ENCODE results near the gene MAGI3.
A peak's percentile ranks its signal among the peaks of the same experiment; 100 is the strongest.

Gene MAGI3

DNA sequence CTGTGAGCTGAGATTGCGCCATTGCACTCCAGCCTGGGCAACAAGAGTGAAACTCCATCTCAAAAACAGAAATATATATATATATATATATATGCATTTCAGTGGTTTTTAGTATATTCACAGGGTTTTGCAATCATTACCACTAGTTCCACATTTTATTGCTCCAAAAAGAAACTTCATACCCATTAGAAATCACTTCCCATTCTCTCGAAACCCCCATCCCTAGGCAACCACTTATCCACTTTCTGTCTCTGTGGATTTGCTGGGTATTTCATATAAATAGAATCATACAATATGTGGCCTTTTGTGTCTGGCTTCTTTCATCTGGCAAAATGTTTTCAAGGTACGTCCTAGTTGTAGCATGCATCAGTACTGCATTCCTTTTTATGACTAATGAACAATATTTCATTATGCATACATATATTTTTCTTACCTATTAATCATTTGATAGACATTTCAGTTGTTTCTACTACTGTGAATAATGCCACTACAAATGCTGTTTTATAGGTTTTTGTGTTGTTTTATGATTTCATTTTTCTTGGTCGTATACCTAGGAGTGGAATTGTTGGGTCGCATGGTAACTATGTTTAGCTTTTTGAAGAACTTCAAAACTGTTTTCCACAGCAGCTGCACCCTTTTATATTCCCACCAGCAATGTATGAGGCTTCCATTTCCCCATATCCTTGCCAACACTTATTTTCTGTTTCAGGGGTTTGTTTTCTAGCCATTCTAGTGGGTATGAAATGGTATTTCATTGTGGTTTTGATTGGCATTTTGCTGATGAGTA is 273.0 kb downstream of the MAGI3 start:
- no peak for DNase-seq

DNA sequence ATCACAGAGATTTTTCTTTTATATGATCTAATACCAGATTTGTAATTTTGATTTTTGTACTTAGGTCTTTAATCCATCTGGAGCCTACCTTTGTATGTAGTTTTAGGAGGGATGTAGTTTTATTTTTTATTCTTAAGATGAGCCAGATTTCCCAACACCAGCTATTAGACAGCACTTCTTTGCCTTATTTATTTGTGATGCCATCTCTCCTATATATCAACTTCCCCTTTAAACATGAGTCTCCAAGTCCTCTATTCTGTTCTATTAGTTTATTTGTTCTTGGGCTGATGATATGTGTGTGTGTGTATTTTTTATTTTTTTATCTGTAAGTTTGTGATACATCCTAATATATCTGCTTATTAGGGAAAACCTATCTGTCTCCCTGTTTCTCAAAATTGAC is 274.8 kb downstream of the MAGI3 start:
- DNase-seq = no peak

DNA sequence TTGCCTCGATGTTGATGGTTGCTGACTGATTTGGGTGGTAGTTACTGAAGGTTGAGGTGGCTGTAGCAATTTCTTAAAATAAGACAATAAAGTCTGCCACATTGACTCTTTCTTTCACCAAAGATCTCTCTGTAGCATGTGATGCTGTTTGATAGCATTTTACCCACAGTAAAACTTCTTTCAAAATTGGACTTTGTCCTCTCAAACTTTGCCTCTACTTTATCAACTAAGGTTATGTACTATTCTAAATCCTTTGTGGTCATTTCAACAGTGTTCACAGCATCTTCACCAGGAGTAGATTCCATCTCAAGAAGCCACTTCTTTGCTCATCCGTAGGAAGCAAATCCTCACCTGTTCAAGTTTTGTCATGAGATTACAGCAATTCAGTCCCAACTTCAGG is 275.8 kb downstream of the MAGI3 start:
- DNase-seq = no peak

DNA sequence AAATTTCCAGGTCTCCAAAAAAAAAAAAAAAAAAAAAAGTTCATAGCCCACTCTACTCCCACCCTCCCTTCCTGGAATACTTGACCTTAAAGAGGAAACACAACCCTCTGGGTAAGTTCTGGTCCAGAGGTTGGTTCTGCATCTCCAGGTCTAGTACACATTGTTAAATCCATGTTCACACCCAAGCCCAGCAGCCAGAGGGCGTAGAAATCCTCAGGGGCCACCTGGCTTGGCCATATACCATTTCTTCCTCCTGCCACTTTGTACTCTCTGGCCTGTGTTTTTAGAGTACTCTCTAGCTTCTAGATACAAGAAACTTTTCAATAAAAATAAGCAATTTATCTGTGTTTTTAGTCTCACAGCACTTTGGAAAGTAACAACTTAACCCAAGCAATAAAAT is 279.7 kb downstream of the MAGI3 start:
- no peak for DNase-seq

DNA sequence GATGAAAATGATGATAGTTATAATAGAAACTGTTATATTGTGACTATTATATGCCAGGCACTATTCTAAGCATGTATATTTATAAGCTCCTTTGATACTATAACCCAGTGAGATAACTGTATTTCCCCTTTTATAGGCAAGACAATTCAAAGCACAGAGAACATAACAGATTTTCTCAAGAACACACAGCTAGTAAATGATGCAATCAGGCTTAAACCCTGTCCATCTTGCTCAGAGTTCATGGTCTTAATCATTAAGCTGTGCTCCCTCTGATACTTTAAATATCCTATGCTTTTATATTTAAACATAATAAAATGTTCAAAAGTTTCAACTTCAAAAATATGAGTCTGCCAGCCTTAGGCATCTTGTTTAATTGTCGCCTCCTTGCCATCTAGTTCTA is 280.3 kb downstream of the MAGI3 start:
- no peak for DNase-seq

DNA sequence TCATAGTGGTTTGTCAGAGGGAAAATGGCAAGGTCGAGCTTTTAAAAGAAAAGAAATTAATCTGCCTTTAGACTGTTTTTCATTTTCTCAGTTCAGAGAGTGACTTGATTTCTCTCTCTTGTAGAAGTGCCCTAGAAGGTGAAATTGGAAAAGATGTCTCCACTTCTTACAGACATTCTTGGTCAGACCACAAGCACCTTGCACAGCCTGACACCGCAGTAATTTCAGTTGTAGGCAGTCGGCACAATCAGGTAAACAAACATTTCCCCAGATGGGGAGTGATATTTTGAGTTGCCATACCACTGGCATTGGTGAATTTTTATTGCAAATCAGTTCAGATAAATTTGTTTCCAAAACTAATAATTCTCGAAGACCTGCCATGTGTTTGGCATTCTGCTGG is 282.2 kb downstream of the MAGI3 start:
- DNase-seq = no peak

DNA sequence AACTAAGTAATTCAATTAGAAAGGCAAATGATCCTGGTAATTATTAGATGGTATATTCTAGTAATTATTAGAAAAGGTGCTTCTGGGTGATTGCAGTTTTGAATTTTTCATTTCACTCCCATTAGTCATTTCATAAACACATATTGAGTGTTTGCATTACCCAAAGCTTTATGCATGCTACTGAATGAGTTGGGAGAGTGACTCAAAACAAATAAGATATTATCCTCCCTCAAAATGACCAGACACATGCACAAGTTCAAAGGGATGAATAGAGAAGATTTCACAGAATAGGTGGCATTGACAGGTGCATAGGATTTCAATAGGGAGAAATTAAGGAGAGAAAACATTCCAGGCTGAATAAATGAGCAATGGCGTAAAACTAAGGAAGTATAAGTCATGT is 284.3 kb downstream of the MAGI3 start:
- DNase-seq = no peak

DNA sequence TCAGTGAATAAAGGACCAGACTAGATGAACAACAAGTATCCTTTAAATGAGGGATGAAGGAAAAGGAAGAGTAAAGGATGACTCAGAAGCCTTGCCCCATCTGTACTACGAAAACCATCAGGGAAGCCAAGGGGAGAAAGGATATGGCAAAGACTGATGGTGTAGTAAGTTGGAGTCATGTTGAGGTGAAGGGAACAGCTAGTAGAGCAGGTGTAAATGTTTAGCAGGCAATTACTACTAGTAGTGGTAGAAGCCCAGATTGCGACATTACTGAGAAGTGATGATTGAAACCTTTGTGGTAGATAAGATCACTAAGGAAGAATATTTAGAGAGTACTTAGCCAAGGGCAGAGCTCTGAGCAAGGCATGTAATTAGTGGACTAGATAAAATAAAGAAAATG is 285.0 kb downstream of the MAGI3 start:
- no peak for DNase-seq

DNA sequence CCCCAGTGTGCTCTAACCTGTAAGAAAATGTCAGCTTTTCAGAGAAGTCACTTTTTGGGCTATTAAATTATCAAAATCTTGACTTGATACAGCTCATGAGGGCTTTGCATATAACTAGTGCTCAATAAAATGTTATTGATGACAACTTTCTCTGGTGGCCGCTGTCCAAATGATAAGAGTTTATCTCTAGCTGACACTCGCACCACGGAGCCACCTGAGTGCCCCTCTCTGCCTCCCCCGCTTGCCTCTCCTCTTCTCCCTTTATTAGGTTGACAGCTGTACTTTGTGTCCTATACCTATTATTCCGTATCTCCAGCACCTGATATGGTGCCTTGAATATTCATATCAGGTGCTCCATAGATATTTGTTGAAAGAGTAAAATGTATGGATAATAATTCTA is 286.2 kb downstream of the MAGI3 start:
- no peak for DNase-seq

DNA sequence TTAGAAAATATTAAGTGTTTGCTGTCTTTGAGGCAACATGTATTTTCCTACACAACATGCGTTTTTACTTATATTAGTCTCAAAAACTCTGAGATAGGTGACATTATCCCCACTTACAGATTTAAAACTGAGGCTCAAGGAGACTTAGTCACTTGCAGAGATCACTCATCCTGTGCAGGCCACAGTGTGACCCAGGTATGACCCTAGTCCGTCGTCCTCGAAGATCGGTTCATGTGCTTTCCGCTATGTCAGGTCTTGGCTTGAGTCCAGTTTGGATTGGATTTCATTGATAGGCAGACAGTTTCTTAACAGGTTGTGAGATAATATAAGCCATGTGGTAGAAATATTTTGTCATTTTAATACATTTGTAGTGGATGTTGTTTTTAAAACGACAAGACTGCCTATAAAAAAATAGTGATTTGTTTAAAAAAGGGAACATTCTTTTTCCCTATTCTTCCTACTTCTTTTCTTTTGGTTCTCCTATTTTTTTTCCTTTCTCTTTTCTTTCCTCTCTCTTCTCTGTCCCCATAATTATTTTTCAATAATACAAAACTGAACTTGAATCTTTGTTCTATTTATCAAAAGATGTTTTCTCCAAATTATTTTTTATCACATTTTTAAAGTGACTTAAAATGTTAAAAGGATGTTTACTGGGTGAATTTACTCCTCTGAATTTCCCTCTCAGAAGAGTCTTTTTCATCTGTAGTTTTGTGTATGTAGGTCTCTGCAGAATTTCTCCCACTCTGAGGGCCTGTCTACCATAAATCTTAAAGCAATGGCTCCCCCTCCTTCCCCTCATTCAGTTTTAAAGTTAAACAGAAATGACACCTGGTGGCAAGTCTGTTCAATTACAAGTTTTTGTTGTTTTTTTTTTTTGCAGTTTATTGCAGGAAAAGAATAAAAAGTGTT is 287.2 kb downstream of the MAGI3 start:
- peak; percentile 33 for DNase-seq

DNA sequence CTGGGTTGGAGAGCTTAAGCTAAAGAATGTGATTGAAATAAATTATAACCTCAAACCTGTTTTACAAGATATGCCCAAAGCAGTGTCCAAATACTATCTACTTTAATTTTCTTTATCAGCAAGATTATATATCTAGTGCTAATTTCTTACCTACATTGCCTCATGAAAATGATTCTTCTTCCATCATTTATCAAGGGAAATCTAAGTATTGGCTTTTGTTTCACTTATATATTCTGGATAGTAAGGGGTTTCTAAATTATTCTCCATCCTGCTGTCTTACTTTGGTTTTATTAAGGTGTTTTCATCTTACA is 287.8 kb downstream of the MAGI3 start:
- DNase-seq = no peak

DNA sequence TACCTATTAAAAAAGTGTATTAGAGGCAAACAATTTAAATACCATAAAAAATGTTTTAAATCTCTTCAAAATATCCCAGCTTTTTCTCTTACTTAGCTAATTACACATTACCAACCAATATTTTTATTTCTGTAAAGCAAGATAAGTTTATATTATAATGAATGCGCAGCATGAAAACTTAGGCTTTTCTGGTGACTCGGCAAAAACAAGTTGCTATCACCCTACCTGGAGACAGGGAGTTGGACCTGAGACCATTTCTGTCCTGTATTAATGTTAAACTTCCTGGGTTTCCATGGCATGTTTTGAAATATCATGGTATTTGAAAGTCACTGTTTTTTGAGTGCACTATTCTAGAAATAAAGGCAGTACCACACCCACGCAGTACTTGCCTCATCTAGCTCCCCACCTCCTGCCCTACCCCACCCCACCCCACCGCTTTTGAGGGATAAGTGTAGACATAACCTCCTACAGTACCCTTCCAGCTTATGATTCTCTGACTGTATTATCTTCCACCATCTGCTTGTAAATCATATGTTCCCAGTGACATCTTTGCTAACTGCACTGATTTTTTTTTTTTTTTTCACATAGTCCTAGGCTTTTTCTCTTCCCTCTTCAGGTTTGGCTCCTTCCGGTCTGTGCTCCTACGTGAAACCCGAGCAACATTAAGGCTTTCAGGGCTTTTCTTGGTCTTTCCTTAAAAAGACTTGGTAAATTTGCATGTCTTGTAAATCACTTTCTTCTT is 291.5 kb downstream of the MAGI3 start:
- no peak for DNase-seq

DNA sequence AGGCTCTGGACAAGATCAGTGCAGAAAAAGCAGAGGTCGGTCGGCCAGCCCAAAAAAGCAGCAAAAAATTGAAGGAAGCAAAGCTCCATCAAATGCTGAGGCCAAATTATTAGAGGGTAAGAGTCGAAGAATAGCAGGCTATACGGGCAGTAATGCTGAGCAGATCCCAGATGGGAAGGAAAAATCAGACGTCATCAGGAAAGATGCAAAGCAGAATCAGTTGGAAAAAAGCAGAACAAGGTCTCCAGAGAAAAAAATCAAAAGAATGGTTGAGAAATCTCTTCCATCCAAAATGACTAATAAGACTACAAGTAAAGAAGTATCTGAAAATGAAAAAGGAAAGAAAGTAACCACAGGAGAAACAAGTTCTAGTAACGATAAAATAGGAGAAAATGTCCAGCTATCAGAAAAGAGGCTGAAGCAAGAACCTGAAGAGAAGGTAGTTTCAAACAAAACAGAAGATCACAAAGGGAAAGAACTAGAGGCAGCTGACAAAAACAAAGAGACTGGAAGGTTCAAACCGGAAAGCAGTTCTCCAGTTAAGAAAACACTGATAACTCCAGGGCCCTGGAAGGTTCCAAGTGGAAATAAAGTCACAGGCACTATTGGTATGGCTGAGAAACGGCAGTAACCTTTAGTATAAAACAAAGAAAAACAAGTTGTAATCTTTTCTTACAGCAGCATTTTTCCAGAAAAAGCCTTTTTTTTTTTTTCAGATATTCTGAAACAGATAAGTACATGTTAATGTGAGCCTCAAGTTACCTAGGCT is 293.3 kb downstream of the MAGI3 start:
- no peak for DNase-seq

DNA sequence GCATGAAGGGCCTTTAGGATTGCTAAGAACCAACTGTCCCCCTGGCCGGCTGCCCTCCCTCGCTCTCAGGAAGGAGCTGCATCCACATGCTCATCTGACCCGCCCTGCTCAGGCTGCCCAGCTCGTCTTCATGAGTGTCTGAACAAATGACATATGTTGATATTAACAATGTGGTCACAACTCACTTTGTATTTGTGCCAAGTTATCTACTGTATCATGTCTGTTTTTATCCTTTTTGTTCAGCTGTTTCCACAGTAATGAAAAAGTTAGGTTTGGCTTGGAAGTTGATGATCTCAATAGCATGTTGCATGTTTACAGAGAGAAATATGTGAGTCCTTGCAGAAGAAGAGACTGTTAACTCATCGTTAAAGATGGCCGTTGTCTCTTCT is 293.8 kb downstream of the MAGI3 start:
- no peak for DNase-seq

DNA sequence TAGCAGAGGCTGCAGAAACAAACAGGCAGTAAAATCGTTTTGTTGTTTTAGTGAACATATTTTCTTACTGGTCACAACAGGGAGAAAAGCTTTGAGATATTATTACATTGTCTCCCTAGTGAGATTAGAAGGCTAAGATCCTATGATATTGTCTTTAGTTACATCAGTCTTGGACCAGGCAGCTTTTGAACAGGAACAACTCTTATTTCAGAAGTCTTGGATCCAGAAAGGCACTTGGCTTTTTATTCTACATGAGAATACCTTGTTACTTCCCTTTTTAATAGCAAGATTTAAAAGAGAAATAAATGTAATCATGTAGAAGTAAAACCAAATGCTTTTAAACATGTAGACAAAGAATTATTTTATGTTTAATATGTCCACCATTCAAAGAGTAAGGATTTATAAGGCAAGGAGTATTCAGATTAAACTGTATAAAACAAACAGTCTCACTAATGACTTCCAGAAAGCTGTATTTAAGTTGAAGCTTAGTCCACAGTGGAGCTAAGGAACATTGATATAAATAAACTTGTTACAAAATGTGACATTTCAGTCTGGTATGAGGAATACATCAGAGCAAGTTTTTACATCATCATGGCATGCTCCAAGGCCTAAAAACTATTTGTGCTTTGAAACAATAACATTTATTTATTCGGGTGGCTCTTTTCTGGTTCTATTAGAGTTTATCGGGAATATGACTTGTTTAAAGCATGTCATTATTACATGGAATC is 296.7 kb downstream of the MAGI3 start:
- no peak for DNase-seq

DNA sequence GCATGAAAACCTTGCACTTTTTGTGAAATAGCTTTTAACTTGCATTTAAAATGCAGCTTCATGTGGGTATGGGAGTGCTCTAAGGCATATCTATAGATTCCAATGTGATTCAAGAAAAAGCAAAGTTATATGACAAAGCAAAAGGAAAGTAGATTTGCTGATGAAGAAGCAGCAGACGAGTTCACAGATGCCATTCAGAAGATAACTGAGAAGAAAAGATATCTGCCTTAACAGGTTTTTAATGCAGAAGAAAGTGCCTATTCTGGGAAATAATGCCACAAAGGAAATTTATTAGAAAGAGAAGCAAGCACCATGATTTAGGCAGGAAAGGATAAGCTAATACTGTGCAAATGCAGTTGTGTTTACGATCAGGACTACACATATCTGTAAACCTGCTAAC is 300.9 kb downstream of the MAGI3 start:
- DNase-seq = no peak

DNA sequence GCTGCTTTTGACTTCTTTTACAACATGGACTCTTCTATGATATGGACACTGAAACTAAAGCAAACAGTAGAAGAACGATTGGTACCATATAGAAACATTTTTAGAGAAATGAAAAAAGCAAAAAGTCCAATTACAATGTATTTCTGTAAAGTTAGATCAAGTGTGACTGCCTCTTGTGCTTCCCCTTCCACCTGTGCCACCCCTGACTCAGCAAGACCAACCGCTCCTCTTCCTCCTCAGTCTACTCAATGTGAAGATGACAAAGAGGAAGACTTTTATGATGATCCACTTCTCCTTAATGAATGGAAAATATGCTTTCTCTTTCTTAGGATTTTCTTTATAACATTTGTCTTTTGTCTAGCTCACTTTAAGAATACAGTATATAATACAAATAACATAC is 302.0 kb downstream of the MAGI3 start:
- no peak for DNase-seq

DNA sequence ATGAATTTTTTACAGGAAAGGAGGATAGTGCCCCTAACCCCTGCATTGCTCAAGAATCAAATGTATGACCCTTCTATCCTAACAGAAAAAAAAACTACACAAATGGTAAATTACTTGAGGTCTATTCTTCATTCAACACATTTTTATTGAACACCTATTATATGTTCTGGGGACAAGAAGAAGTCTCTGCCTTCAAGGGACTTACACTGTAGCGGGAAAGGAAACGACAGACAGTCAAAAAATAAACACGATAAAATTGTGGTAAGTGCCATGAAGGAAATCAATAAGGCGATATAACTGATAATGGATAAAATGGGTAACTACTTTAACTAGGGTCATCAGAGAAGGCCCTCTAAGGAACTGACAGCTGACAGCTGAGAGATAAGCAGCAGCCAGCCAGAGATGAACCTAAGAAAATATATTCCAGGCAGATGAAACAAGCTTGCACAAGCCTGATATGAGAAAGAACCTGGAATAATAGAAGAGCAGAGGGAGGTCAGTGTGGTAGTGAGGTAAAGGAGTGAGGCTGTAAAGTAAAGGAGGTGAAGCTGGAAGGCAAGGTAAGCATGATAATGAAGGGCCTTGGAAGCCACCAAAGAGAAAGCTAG is 302.6 kb downstream of the MAGI3 start:
- no peak for DNase-seq

DNA sequence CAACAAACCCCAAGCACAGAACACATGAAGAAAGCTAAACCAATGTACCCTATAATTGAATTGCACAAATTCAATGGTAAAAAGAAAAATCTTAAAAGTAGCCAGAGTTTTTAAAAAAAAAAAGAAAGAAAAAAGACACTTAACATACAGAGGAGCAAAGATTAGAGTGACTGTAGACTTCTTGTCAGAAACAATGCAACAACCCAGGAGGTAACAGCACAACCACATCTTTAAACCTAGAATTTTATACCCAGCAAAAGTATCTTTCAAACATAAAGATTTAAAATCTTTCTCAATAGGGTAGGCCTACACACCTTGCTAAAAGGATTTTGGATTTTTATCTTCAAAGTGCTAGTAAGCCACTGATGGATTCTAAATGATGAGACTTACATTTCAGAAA is 304.6 kb downstream of the MAGI3 start:
- DNase-seq = no peak

DNA sequence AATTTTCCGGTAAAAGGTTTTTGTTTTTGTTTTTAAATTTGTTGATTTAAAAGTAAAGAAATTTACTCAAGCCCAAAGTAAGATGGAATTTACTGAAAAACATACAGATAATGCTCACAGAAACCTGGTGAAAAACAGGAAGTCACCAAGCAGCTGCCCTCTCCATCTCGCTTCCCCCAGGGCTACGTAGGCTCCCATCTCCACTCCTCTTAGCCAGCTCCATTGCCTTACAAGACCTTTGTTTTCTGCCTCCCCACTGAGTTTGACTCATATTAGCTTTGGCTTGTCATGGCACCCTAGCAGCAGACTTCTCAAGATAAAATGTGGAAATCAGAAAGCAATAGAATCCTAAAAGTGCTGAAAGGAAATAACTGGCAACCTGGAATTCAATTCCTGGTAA is 311.1 kb downstream of the MAGI3 start:
- no peak for DNase-seq

DNA sequence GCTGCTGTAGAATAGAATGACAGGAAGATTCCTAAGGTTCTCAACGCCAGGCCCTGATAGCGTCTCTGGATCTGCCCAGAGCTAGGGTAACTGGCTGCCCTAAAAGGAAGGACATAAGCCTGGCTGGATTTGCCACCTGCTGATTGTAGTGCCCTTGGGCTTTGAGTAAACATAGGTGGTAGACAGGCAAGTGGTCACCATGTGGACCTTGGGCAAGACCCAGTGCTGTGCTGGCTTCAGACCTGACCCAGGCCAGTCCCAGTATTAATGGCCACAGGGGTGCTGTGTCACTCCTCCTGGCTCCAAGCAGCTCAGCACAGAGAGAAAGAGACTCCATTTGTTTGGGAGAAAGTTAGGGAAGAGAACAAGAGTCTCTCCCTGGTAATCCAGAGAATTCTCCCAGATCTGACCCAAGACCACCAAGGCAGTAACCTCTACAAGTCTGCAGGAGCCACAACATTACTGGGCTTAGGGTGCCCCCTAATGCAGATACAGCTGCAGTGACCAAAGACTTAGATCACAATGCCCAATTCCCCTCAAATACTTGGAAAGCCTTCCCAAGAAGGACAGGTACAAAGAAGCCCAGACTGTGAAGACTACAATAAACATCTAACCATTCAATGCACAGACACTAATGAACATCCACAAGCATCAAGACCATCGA is 324.4 kb downstream of the MAGI3 start:
- no peak for DNase-seq

Measured in NCI-H1436 (cell line).